GM18526 (cell line): Measurements from ENCODE around the gene CARD18.

ENCODE experiments used
- POLR2A ChIP-seq: IDR thresholded peaks from 3 replicates; pipeline ENCODE4 v1.6.1; 2011; ENCODE audit not compliant: insufficient read length; ENCODE audit errors: extremely low read depth

The CARD18 gene, protein sequence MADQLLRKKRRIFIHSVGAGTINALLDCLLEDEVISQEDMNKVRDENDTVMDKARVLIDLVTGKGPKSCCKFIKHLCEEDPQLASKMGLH

DNA sequence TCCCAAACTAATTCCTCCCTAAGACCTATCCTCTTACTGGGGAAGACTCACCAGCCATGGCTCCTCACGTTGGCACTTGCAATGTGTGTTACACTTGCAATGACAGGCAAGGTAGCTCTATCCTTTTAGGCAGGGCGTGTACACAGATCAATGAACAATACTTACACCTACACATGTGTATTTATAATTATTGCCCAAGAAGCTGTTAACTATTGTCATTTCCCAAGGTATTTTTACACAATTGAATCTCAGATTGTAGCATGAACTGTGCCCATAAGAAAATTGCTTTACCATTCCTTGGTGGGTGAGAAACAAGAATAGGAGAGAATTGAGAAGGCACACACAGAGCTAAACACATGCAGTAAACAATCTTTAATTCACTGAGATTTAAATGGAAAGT lies at the start of gene CARD18:
TSS of gene CARD18 (minus strand) at position 101 of the 400 bp plus-strand sequence. CDS start at position 58, 43 bp downstream.
- no peak for TF ChIP-seq POLR2A

DNA sequence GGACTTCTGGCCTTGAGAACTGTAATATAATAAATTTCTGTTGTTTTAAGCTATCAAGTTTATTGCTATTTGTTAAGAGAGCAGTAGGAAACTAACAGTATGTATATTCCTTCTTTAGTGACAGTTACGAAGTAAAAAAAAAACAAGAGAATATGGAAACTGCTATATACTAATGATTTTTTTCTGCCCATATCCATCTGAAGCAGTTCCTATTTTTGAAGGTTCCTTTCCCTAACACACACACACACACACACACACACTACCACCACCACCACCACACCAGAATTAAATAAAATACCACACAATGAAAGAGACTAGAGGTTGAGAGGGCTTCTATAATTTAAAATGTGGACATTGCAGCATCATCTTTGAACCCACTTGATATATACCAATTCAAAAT lies 44.4 kb upstream of the CARD18 start:
- no peak for TF ChIP-seq POLR2A

DNA sequence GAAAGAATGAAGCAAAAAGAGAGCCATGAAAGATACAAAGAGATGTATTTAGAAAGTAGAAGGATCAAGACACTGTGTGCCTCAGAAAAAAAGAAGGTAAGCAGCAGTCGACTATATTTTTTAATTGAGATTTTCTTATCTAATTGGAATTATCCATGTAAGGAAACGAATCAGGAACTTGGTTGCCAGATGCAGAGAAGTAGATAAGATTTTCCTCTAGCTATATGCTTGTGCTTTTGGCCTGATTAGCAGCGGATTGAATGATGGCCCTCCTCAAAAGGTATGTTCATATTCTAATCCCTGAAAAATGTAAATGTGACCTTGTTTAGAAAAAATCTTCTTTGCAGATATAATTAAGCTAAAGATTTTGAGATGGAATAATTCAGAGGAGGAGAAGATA lies 43.9 kb upstream of the CARD18 start:
- no peak for TF ChIP-seq POLR2A

DNA sequence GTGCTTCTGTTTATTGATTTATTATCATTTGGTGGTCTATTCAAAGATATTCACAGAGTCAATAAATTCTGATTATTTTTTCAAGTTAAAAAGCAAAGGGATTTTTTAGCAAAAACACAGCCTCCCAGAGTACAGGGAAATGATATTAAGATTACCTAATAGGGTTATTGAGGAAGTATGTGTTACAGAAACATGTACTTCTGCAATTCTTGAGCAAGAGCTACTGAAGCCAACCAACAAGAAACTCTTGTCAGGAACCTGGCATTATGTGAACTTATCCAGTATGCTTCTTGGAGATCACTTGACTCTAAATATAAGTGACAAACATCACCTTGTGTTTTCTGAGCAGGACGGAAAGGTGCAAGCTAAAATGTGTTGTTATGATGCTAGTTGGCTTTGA lies 42.0 kb upstream of the CARD18 start:
- TF ChIP-seq POLR2A: no peak

DNA sequence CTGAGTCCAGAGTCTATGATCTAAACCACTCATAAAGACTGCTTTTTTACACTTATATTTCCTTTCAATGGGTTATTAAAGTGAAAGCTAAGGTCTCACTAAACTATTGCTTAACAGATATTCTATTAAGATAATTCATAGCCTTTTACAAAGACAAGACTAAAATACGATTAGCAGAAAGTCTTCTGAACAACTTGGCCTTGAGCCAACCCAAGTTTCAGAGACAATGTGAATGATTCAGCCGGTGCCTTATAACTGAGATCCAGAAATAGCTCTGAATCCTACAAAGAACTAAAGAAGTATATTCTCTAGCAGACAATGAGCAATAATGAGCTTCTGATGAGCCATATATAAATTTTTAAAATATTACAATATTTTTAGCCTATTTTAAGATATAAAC lies 41.5 kb upstream of the CARD18 start:
- TF ChIP-seq POLR2A: no peak

DNA sequence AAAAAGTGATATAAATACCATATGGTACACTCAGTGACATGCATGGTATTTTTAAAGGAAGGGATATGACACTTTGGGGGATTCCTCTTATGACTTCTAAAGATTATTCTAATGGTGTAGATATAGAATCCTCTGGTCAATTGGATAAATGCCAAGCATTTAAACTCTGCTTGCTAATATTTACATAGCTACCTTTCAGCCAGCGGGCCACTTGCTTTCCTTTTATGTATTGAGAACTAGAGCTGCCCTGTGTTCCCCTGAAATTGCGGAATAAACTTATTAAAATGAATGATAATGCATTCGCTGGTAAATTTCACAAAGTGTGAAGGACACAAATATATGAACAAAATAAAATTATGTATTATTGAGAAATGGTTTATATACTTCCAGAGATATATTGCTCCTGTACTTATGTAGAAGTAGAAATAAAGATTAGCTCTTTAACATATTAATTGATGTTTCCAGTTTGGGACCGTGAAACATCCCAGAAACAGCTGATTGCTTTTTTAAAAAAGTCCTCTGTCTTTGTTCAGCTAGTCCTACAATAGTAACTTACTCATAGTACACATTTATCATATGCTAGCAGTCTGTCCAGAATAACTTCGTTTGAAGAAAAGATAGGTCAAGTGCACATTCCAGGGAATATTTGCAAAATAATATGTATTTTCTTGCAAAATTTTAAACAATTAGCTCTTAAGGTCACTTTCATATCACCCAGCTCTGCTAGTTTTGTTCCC lies 40.1 kb upstream of the CARD18 start:
- no peak for TF ChIP-seq POLR2A

DNA sequence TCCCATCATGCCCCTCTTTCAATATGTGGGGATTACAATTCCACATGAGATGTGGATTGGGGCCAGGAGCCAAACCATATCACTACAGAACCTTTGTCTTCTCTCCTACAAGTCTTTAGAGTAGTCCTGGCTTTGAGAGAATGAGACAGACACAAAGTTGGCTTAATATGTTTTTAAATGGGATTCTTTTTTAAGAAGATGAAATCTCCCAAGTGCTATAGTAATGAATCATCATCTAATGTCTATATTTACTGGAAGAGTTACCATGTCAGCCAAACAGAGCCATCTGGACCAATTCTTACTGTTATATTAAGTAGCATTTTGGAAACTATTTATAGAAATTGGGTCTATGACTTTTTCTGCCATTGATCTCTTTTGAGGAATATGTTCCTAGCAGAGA lies 38.1 kb upstream of the CARD18 start:
- TF ChIP-seq POLR2A: no peak

DNA sequence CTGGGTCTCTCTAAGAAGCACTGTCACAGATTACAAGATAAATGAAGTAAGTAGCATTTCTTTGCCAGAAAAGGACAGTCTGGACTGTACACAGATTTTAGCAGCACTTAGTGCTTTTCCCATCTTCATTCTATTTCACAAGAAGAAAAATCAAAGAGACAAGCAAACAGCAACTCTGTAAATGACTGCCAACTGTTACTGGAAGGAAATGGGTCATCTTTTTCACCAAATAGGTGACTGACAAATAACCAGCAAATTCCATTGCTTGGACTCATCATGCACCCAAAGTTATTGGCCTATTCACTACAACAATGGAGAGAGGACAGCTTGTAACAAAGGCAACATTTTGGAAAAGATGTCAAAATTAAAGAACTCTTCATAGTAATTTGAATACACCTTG lies 28.9 kb upstream of the CARD18 start:
- TF ChIP-seq POLR2A: no peak

DNA sequence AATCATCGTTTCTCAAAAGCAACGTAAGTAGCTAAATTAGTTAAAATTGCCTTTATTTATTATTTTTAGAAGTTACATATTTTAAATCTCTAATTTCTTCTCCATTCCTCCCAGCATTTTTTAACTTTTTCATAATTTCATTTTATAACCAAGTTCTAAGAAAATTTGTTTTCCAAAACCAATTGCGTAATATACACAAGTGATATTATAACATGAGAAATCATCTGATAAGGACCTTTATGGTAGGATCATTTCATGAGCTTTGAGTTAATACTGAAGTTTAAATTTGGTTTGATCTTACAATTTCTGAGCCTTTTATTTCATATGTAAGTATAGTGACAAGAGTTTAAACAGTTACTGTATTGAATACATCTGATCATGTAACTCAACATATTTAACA lies 27.7 kb upstream of the CARD18 start:
- TF ChIP-seq POLR2A: no peak

DNA sequence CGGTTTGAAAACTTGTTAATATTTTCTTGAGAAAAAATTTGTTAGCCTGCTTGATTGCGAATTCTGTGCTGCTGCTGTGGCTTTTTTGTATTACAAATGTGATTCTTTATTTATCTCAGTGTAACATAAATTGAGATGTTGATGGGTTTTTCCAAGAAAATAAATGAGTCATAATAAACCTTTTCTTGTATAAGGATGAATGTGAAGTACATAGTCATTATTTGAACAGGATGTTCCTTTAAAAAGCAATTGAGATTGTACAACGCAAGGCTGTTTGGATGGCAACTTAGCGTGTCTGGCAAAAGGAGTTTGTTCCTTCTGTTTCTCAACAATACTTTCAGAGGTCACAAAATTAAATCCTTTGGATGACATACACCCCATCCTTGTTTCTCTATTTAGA lies 24.6 kb upstream of the CARD18 start:
- no peak for TF ChIP-seq POLR2A

DNA sequence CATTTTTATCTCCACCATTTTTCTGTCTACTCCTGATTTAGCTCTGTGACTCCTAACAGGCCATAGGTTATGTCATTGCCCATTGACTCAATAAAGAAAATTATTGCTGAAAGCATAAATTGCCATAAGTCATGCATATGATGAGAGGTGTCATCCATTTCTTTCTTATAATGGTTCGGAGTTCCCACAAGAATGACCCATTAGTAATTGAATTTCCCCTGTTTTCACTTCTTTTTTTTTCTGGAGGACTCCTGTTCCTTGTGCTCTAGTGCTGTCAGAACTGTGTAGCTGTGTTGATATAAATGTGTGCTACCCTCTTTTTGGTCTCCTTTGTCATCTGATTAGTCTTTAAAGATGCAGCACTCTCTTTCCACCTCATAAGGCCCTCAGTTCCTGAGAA lies 22.9 kb upstream of the CARD18 start:
- no peak for TF ChIP-seq POLR2A

DNA sequence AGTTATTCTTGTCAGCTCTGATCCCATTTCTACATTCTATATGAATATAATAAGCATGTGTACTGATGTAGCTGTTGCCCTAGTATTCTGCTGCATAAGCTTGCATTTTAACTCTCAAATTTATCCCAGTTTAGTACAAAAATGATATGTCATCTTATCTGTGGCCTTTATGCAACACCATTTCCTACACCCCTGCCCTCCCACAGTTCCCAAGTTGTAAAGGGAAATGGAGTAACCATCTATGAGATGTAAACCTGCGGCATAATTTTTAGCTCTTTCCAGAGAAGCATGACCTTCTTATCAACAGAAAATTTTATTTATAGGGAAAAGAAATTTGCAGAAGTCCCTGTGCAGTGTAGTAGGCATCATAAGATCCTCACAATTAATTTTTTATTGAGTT lies 18.9 kb upstream of the CARD18 start:
- no peak for TF ChIP-seq POLR2A

DNA sequence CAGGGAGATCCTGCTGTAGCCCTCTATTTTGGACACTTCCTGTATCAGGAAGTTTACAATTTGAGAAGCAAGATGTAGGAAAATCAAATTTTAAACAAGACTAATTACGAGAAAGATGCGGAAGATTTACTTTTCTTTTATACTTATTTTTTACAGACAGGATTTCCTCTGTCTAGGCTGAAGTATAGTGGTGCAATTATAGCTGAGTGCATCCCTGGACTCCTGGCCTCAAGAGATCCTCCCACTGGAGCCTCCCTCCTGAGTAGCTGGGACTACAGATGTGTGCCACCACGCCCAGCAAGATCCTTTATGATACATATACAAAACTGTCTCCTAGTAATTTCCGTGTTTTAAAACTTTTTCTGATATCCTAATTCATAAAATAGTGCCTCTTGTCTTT lies 17.2 kb upstream of the CARD18 start:
- no peak for TF ChIP-seq POLR2A

DNA sequence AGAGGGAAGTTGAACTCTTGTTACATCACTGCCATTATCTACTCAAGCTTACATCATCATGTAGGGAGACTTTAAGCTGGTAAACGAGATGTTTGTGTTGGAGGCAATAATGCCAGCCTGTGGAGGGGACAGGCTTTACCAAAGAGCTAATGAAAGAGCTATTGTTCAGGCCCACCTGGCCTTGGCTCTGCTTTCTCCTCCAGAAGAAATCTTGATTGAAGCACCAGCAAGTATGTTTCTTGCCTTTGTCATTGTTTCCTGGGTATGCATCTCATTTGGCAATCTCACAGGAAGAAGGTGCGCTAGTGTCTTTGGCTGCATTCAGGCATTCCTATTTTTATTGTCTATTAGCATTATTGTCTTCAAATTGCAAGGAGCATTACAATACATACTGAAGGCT lies 16.7 kb upstream of the CARD18 start:
- TF ChIP-seq POLR2A: no peak

DNA sequence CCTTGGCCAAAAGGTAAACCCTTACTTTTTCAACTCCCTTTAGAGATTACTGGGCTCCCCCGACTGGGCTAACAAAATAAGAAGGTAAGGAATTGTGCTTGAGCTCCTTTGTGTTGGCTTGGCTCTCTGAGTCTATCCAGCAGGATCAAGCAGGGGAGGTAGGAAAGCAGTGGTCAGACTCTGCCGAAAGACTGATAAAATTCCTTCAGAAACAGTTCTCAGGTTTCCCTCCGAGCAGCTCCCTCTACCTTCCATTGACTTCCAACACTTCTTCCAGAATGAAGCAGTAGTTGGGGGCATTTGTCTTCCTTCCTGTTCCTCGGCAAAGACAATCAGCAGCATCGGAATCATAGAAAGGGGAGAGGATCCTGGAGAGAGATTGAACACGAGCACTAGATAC lies 16.1 kb upstream of the CARD18 start:
- no peak for TF ChIP-seq POLR2A

DNA sequence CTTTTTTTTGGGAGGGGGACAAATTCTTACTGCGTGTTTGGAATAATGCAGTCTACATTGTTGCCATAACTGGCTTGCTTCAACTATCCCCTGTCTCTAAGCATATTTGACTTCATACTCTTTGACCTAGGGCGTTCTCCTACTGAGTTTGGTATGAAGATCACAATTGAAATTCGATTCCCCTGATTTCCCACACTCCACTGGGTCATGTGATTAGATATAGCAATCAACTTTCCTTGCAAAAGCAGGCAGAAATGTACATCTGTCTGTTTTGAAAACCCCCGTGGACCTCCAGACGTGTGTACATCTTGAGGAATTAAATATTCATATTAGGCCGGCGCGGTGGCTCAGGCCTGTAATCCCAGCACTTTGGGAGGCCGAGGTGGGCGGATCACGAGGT lies 13.8 kb upstream of the CARD18 start:
- TF ChIP-seq POLR2A: no peak

DNA sequence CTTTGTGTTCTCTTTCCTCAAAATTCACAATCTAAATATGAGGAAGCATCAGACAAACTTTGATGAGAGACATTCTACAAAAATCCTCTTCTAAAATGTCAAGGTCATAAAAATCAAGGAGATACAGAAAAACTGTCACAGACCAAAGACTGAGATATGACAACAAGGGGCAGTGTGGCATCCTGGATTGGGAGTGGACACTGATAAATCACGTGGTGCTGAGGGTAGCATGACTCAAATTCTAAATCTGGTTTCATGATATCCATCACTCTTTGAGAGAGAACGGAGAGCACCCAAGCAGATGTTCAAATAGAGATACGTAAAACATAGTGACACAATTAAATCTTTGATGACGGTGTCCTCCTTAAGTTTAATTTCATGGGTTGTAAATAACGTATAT lies 13.0 kb upstream of the CARD18 start:
- no peak for TF ChIP-seq POLR2A
